Measurements from ENCODE around the gene POR.

- TF ChIP-seq ZNF577 (CRISPR knock-in tag; IDR thresholded peaks at IDR 0.05; ENCODE audit: borderline replicate concordance, low read depth) (no peak), ZNF570 (CRISPR knock-in tag; IDR thresholded peaks at IDR 0.05; ENCODE audit: borderline replicate concordance) (no peak), POLR2A (IDR thresholded peaks at IDR 0.05; ENCODE audit: insufficient read depth in 1 of 2, low read depth in 2 of 2, low read length in 2 of 2) (no peak), POLR2AphosphoS2 (IDR thresholded peaks at IDR 0.05; ENCODE audit: low read depth, low read length) (no peak), GABPA (IDR thresholded peaks at IDR 0.05; ENCODE audit: low read depth, low read length) (no peak), GABPA (CRISPR knock-in tag; IDR thresholded peaks at IDR 0.05; ENCODE audit: low read depth) (no peak), ZZZ3 (CRISPR knock-in tag; IDR thresholded peaks at IDR 0.05; ENCODE audit: borderline replicate concordance) (no peak), KDM4B (CRISPR knock-in tag; IDR thresholded peaks at IDR 0.05) (no peak), SMAD3 (CRISPR knock-in tag; IDR thresholded peaks at IDR 0.05) (no peak), ZNF747 (CRISPR knock-in tag; IDR thresholded peaks at IDR 0.05; ENCODE audit: borderline replicate concordance) (no peak), RAD51 (IDR thresholded peaks at IDR 0.05; ENCODE audit: borderline replicate concordance) (no peak)
These were observed 66.2 kb downstream of the POR start for GRCh38 chr7:75981203-75981452.
